GM12864 (cell line): ENCODE measurements around the gene KCNA10.

ENCODE experiments used
- DNase-seq: peaks from one replicate; pipeline ENCODE4 v3.0.0-alpha.2; 2011; ENCODE audit warnings: low read depth
- H3K4me3 ChIP-seq: 2 replicates; pipeline ENCODE4 v1.5.1; 2011; ENCODE audit warnings: mild to moderate bottlenecking, low read depth, low read length, control low read depth
- TF ChIP-seq, protein P1 (sequence below): IDR thresholded peaks from 2 replicates; pipeline ENCODE4 v1.5.1; 2011; ENCODE audit warnings: low read depth, mild to moderate bottlenecking, moderate library complexity, low read length, control low read depth, inconsistent platforms; ENCODE audit errors: missing control alignments

Gene KCNA10

DNA sequence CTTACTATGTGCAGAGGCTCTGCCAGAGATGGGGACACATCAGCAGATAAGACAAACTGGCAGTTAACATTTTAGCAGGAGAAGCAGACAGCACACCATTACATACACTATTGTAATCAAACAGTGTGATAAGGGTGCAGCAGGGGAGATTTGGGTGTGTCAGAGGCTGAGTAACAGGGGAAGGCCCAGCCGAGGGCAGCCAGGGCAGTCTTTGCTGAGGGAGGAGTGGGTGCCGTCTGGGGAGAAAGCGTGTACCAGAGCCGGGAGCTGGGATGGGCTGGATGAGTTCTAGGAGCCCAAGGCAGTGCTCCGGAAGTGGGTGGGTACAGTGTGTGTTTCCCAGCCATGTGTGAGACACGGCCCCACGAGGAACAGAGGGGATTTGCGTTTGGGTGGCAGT lies 31.2 kb downstream of the KCNA10 start:
- TF ChIP-seq, protein P1, sequence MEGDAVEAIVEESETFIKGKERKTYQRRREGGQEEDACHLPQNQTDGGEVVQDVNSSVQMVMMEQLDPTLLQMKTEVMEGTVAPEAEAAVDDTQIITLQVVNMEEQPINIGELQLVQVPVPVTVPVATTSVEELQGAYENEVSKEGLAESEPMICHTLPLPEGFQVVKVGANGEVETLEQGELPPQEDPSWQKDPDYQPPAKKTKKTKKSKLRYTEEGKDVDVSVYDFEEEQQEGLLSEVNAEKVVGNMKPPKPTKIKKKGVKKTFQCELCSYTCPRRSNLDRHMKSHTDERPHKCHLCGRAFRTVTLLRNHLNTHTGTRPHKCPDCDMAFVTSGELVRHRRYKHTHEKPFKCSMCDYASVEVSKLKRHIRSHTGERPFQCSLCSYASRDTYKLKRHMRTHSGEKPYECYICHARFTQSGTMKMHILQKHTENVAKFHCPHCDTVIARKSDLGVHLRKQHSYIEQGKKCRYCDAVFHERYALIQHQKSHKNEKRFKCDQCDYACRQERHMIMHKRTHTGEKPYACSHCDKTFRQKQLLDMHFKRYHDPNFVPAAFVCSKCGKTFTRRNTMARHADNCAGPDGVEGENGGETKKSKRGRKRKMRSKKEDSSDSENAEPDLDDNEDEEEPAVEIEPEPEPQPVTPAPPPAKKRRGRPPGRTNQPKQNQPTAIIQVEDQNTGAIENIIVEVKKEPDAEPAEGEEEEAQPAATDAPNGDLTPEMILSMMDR = no peak

DNA sequence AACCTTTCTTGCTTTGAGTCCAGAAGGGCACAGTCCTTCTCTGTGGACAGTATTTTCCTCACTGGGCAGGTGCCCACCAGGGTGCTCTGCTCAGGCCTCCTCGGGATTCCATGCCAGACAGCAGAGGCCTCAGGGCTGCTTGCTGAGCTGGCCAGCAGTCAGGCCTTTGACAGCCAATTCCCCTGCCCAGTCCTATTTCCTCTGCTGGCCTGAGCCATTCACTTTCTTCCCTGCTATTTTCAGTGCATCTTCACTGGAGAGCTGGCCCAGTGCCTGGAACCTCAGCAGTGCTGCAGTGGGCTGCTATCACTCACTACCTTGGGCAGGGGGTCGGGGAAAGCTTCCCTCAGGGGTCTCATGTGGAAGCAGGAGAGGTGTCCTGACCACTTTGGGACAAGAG lies 33.2 kb downstream of the KCNA10 start:
- no peak for DNase-seq
- no peak overlapping the region for H3K4me3 ChIP-seq
- TF ChIP-seq, protein P1 = no peak

More for the DNA sequence above, 31.2 kb downstream of the KCNA10 start:
- no peak overlapping the region for H3K4me3 ChIP-seq
- DNase-seq = no peak

DNA sequence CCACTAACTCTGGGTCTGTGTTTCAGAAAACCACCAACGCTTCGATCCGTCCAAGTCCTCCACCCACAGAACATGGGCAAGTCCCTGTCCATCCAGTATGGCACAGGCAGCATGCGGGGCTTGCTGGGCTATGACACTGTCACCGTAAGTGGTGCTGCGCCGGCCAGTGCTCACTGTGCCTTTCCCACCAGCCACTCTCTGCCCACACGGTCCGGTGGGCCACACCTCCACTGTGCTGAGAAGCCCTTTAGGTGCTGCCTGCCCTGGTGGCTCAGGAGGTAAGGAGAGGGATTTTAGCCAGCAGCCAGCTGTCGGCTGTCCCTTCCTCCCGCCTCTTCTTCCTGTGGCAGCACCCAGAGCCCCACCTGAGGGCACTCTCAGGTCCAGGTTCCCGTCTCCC lies 34.2 kb downstream of the KCNA10 start:
- DNase-seq = no peak
- TF ChIP-seq, protein P1 = no peak
- no peak overlapping the region for H3K4me3 ChIP-seq

DNA sequence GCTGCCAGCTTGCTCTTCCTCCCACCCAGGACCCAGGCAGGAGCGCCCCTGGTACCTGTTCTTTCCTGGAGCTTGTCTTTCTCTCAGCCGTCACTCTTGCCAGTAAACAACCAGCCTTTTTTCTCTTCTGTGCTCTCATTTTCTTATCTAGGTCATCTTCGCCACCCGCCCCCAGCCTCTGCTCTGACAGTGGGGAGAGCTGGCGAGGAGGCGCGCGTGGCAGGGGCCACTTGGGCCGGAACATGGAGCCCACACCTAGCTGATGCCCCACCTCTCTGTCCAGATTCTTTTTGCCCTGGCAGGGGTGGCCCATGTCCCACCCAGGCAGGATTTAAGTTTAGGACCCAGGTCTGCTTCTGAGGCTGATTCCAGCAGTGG lies 35.7 kb downstream of the KCNA10 start:
- DNase-seq = no peak
- no peak overlapping the region for H3K4me3 ChIP-seq
- TF ChIP-seq, protein P1 = no peak

DNA sequence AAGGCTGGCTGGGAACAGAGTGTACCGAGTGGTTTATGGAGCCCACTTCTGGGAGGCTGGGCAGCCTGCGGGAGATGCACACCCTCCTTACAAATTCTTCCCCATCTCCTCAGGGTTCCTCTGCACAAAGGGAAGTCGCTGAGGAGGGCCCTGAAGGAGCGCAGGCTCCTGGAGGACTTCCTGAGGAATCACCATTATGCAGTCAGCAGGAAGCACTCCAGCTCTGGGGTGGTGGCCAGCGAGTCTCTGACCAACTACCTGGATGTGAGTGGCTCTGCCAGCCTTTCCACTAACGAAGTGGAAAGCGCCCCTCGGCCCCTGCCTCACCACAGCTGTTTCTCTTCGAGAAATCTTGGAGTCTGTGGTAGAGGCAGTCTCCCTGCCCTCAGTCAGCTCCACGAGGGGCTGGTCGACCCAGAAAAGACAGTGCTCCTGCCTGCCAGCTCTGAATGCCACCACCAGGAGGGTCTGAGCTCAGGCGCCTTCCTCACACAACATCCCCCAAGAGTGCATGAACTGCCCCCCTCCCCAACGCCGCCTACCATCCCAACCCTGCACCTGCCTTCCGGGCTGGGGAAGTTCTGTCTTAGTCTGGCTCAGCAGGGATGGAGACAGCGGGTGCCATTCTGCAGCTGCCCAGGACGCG lies 36.2 kb downstream of the KCNA10 start:
- no peak overlapping the region for H3K4me3 ChIP-seq
- TF ChIP-seq, protein P1 = no peak
- DNase-seq = no peak

DNA sequence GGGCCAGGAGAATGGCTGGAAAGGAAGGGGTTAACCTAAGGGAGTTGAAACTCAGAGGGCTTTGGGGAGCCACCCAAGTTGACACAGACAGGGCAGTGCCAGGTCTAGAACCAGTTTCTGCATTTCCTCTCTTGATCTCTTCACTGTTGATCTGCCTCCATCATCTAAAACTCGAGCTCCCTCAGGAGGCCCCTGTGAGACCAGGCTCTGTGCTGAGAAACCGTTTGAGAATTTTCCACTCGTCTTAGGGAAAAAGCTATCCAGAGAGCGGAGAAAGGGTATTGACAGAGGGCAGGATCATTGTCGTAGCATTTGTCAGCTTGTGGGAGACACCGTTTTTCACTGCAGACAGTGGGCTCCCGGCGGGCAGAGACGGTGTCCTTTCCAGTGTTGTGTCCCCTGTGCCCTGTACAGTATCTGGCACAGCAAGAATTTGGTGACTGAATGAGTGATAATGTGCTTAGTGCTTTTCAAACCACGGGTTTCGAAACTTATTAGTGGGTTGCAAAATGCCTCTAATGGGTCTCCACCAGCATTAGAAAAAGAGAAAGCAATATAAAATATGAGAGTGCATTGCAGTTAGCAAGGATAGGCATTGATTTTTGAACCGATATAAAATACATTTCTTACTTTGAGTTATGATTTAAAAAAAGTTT lies 36.9 kb downstream of the KCNA10 start:
- no peak overlapping the region for H3K4me3 ChIP-seq
- no peak for DNase-seq
- TF ChIP-seq, protein P1 = no peak

DNA sequence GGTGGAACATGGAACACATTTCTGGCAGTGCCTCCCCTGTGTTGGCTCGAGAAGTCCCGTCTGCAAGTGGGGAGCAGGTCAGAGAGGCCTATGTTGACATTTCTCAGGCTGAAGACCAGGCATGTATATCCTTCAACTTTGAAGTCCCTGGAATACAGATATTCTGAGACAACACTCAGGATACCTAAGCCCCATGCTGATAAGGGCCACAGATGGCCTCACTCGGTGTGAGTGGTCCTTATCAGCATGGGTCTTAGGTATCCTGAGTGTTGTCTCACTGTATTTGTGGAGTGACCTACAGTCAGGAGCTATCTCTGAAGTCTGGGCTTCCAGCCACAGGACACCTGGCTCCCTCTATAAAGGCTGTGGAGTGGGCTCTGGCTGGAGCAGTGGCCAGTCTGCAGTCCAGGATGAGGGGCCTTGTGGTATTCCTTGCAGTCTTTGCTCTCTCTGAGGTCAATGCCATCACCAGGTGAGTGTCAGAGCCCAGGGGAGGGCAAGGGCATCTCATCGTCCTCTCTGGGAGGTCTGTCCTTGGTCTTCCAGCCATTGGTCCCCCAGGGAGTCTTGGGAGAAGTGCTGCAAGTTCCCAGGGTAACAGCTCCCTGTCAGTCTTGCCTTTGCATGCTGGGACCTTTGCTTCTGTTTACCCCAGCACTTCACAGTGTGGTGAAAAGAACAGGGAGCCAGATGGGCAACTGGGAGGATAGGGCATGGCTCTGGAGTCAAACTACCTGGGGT lies 38.4 kb downstream of the KCNA10 start:
- no peak for DNase-seq
- no peak overlapping the region for H3K4me3 ChIP-seq
- TF ChIP-seq, protein P1 = no peak
